NCI-H2227 treated with DMSO at 0.1 percent for 48 hours (cell line): ENCODE results near the gene ARHGEF10L.

Experiments used
- DNase-seq: peaks from one replicate; lab custom pipeline; 2025; lab: John Stamatoyannopoulos, UW

ARHGEF10L gene

DNA sequence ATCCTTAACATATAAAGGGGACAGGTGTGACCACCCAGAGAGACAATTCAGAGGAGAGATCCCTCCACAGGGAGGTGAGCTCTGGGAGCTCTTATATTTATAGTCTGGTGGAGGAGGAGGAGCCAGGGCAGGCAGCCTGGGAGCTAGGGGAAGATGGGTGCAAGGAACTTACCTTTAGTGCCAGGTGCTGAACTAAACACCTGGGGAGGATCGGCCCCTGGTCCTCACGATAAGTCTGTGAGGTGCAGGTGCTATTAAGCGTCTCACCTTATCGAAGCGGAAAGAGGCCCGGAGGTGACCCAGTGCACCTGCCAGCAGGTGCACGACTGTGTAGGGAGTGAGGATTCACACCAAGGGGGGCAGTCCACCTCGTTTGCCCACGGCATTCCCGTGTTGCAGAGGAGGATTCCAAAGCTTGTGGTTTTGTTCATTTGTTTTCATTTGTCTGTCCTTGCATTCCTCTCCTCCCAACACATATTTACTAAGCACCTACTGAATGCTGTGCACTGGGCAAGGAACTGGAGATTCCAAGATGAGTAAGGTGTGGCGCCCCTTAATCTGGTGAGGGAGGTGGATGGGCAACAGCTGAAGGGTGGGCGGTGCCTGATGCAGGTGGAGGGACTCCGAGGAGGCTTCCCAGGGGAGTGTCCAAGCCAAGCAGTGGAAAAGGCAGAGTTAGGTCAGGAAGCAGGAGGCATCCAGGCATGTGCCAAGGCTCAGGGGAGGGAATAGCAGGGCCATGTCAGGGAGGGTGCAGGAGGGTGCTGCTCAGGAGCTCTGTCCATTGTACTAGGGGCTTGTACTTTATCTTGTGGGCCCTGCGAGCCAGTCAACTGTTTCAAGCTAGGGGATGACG is 11.5 kb downstream of the ARHGEF10L start:
- no peak for DNase-seq

DNA sequence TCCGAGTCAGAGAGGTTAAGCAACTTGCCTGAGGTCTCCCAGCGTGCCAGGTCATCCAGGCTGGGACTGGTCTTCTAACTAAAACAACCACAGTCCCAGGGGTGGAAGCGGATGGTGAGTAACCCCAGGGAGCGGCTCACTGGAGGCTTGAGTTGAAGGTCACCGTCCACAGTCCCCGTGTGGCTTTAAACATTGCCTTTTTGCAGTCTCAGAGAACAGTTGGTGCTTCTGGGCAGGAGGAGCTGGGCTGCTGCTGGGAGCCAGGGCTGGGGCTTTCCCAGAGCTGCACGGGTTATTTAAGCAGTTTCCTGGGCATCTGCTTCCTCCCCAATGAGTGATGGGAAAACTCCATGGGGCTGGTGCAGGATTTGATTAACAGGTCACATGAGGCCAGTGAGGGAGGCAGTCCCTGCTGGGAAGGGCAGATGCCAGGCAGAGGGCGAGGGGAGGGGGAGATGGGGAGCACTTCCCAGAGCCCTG is 12.3 kb downstream of the ARHGEF10L start:
- no peak for DNase-seq

DNA sequence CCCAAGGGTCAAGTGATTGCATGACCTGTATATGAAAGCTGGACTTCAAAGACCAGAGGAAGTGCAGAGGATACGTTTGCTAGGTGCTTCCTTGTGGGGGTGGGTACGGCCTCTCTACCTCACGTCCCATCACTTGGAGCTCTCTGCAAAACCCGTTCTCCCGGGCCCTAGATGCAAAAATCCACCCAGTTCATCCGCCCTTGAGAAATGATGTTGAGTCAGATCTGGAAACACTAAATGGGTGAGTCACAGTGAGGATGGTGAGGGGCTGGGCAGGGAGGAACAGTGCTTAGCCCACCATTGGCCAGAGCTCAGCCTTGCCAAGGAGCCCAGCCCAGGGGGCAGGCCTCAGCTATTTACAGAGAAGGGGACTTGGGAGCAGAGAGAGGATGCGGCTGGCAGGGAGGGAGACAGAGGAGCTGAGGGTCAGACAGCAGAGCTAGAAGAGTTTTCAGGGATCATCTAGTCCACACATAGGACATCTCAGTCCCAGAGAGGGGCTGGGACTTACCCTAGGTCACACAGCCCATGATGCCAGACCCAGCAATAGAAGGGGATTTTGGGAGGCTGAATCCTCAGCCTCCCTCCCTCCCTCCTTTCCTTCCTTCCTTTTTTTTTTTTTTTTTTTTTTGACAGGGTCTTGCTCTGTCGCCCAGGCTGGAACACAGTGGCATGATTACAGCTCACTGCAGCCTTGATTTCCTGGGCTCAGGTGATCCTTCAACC is 14.6 kb downstream of the ARHGEF10L start:
- no peak for DNase-seq

DNA sequence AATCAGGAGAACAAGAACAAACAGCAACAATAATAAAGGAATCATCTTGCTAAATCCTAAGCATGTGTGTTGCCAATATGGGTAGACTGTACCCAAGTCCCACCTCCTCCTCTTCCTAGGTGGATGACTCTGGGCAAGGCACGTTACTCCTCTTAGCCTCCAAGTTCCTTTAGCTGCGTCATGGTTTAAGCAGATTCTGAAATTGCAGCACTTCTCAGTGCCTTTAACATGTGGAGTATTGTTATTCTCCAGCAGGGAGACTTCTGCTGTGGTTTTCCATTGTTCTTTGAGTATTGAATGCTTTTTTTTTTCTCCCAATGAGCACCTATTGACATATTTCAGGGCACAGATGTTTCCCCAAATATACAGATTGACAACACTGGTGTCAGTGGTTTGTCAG is 15.5 kb downstream of the ARHGEF10L start:
- no peak for DNase-seq

DNA sequence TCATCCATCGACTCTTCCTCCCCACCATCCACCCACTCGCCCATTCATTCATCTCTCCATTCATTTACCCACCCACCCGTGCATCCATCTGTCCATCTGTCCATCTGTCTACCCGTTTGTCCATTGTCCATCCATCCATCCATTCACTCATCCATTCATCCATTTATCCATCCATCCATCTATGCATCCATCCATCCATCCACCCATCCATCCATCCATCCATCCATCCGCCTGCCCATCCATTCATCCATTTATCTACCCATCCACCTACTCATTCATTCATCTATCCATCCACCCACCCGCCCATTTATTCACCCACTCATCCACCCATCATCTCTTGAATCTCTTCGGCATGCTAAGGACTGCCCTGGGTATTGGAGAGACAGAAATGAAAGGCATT is 18.5 kb downstream of the ARHGEF10L start:
- no peak for DNase-seq

DNA sequence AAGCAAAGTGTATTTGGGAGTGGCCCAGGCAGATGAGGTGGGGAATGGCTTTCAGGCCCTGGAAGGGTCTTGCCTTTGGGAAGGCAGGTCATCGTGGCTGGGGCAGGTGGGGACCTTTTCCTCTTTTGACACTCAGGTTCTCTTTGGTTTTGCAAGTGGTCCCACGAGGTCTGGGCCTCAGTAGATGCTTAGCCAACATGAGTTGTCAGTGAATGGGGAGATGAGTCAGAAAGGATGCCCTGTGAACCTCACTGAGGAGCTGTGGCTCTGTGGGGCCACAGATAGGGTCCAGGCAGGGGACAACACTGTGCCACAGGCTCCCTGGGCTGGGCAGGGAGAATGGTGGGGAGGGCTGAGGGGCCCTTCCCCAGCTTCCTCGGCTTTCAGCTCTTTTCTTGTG is 19.0 kb downstream of the ARHGEF10L start:
- no peak for DNase-seq

DNA sequence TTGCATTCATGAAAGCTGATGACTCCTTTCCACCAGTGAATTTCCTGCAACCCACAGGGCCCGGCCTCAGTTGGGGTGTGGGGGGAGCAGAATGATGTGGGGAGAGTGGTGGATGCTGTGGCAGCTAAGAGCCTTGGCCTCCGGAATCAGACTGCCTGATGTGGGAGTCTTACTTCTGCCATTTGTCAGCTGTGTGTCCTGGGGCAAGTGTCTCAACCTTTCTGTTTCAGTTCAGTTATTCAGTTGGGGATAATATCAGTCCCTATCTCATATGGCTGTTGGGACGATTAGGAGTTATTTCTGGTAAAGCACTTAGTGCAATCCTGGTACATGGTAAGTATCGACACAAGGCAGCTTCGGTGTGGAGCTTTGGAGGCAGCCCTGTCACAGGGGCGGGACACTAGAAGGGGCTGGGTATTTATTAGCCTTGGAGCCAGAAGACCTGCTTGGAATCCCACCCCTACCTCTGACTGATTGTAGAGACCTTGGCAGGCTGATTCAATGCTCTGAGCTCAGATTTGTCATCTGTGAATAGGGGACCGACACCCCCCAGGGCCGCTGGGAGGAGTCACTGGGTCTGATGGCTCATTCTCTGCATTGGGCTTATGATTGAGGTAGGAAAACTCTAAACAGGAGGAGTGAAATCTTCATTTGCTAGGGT is 19.6 kb downstream of the ARHGEF10L start:
- no peak for DNase-seq

DNA sequence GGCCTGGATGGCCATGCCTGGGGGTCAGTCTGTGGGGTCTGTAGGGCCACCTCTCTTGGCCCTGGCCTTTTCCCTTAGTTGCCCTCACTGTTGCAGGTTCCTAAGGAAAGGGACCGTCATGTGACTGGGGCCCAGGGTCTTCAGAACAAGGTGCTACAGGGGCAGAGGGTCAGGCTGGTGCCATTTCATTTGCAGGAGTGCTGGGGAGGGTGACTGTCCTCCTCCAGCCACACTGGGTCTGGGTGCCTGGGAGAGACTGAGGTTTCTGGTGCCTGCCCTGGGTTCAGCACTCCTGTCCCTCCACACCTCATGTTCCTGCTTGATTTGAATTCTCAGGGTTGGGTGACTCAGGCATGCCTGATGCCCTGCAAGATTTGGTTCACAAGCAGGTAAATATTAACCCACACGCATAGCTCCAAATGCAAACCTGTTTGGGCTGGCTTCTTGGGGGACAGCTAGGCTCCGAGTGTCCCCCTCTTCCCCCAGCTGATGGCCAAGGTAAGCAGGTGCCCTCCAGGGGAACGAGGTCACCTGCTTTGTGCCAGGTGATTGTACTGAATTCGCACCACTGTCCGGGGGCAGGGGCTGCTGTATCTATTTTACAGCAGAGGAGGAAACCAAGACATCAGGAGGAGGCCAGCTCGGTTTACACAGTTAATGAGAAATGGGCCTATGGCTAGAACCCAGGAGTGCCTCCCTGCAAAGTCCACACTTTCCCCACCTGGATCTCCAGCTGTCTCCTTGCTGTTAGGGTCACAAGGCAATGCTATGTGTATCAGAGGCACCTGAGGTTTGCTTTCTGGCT is 20.3 kb downstream of the ARHGEF10L start:
- DNase-seq = no peak

DNA sequence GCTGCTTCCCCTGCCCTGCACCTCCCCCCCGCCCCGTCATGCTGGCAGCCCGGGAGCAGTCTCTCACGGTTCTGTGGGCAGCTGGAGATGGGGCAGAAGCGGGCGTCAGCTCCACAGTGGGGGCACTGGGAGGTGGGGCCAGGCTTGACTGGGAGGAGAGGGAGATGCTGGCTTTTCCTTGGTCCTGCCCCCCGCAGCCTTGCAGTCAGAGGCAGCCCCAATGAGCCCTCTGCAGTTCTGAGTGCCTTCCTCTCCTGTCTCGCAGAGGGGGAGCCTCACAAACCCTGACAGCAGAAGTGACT is 21.7 kb downstream of the ARHGEF10L start:
- DNase-seq = no peak

DNA sequence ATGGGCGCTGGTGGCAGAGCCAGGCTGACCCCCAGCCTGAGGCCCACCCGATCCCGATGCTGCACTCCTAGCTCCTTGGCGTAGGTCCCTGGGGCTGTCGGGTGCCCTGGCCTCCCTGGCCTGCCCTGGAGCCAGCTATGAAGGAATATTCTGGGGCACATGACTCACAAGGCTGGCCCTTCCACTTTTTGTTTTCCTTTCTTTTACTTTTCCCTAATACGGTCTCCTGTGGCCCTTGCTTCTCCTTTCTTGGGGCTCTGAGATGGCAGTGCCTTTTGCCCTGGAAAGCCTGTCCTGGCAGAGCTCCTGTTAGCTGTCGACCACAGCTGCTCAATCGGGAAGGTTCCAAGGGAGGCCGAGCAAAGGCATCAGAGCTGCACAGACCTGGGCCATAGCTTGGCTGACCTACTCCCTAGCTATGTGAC is 22.1 kb downstream of the ARHGEF10L start:
- DNase-seq = no peak

DNA sequence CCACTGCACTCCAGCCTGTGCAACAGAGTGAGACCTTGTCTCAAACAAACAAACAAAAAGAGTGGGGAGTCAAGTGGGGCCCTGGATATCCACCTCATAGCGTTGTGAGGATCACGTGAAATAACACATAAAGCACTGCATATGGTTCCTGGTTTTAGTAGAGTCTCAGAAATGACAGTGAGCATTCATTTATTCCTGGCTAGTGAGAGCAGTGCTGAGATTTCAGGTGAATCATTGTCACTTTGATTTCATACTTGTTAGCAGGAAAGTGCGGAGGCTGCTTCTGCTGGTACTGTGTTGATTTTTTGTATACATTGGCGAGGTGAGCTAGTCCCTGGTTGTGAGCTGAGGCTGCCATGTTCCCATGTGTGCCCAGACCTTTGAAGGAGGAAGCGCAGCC is 22.9 kb downstream of the ARHGEF10L start:
- DNase-seq = no peak

DNA sequence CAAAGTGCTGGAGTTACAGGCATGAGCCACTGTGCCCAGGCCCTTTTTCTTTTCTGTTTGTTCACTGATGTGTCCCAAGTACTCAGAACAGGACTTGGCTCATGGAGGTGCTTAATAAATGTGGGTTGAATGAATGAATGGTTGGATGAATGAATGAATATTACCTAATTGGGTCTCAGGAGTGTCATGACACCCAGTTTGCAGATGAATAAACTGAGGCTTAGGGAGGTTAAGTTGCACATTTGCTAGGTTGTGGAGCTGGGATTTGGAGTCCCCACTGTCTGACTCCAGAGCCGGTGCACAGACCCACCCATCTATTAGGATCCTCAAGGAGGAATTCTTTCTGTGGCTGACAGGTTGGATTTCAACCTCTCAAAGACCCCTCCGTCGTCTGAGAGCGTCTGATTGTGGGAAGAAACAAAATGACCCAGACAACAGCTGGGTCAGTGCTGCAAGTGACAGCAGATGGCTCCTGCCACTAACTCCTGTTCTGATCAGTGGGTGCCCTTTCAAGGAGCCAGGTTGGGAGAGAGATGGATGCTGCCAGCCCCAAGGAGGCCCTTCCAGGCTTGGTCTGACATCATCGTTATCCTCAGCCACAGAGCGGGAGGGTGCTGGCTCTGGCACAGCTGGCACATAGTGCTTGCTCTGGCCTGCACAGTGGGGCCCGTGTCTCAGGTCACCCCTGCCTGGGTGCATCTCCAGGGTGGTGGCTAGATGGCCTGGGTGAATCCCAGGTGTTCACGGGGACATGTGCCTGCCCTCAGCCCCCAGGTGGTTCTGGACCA is 24.2 kb downstream of the ARHGEF10L start:
- no peak for DNase-seq

DNA sequence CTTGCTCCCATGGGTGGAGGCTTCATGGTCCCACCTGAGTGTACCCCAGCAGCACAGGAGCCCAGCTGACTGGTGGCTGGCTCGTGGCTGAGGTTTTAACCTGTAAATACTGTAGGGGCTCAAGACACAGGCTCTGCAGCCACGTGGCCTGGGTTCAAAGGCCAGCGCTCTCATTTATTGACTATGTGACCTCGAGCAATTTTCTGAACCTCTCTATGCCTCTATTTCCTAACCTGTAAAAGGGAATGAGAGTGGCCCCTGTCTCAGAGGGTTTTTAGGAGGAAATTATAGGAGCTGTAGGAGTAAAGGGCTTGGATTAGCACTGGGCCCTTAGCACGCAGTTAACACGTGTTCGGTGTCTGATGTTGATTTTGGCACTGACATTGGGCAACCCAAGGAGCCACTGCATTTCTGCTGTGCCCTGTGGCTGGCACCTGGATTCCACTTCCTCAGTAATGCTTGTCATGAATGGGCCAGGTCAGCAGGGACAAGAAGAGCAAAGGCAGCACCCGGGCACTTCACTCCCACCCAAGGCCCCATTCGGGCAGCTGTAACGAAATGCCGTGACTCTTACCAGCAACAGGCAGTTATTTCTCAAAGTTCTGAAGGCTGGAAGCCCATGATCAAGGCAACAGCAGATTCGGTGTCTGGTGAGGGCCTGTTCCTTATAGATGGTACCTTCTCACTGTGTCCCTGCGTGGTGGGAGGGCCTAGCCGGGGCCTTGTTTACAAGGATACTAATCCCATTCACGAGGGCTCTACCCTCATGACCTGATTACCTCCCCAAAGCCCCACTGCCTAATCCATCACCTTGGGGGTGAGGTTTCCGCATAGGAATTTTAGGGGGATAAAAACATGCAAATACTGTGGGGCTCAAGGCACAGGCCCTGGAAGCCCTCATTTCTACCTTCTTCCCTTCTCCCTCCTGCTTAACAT is 25.2 kb downstream of the ARHGEF10L start:
- DNase-seq = no peak

DNA sequence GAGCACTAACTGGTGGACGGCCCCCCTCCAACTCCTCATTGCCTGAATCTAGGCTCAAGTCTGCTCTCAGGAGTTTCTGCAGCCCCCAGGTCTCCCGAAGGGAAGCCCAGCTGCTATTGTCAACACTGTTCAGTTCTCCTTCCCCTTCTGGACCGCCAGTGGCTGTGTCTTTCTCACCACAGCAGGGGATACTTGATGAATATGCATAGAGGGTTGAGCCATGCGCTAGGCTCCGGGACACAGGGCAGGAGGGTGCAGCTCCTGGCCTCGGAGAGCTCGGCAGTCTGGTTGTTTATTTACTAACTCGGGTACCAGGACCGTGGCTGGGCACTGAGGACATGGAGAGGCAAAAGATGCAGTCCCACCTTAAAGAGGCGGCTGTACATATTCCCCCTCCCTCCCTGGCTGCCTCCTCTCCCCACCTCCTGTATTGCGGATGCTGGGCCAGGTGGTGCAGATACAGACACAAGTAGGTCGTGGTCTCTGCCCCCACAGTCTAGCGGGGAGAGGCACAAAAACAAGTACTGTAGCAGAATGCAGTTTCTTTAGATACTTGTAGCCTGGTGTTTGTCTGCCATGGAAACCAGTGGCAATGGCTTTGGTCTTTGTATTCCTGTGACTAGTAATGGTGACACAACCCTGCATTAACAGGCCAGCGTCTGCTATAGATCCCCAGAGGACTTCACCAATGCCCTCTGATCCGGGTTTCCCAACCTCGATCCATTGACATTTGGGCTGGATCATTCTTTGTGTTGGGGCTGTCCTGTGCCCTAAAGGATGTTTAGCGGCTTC is 26.2 kb downstream of the ARHGEF10L start:
- no peak for DNase-seq

DNA sequence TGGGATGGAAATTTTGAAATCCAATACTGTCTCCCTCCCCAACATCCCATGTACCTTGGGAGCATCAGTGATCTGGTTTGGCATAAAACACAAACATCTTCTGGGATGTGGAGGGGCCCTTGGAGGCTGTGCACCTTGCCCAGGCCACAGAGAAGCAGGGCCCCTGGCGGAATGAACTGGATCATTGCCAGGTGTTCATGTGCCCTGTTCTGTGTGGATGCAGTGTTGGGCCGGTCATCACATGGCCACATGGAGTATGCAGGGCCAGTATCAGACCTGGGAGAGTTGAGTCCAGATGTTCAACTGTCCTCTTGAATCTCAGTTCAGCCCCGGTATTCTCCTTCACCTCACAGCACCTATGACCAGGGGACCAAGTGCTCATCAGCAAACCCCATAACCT is 26.9 kb downstream of the ARHGEF10L start:
- DNase-seq = no peak

DNA sequence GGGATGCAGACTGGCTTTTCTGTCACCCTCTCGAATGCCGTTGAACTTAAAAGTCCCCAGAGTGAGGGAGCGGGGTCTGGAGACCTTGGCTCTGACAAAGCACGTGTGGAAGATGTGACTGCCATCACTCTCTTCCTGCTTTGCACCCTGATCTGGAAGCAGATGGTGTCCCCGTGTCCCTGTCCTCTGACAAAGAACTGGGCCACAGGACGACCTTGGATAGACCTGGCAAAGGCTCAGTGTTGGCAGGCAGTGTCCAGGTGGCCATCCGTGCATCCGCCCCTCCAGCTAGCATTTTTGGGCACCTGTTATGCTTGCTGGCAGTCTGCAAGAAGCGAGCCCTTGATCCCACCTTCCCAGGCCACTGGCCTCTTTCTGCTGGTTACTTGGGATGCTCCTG is 27.4 kb downstream of the ARHGEF10L start:
- DNase-seq = no peak

DNA sequence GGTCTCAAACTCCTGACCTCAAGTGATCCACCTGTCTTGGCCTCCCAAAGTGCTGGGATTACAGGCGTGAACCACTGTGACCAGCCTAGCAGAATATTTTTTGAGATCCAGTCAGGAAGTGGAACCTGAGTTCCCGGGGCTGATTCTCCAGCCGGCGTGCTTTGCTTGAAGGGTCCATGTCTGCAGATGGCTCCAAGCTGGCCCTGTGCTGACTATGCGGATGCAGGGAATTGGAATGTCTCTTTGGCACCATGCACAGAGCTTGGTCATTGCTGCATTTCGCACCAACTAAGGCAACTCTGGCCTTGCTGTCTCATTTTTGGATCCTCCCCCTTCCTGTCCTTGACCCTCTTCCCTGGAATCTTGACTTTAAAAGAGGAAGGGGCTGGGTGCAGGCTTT is 28.1 kb downstream of the ARHGEF10L start:
- no peak for DNase-seq

DNA sequence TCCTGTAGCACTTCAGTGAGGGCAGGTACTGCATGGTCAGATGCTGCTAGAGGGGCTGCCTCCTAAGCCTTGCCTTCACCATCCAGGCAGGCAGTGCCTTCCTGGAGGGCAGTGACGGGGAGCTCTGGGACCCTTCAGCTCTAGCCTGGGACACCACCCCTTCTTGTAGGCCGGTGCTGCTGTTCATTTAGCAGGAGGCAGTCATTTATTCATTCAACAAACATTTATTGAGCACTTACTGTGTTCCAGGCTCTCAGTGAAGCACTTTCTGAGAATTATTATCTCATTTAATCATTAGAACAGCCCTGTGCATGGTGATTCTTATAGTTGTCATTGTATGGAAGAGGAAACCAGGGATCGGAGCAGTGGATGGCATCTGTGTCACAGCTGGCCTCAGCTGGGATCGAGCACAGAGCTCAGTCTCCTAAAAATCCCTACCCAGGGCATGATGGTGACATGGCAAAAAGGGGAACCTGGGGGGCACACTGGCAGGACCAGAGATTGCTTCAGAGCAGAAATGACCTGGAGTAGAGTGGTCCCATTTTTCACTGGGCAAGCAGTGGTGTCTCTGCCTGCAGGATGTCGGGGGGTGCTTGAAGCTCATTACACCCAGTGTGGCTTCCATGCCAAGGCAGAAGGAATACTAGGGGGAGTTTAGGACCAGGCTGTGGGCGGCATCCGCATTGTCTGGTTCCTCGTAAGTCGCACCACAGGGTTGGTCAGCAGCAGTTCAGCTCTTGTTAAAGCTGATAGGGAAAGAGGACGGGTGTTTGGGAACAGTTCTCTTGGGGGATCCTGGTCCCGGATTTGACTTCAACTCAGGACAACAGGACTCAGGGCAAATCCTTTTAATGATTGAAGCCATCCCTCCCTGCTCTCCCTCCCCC is 28.8 kb downstream of the ARHGEF10L start:
- no peak for DNase-seq
